GM23338 (cell line): ENCODE measurements around the gene ZNHIT1. TPM values are rescaled to one million over a fixed set of nuclear protein-coding genes. Genes with fewer than 3 reads are reported as not detected.

Experiments
- ATAC-seq: fragments of 200-7000 bp; cut with Tn5 transposase; 3 replicates; pipeline ENCODE4 v1.9.1; 2020
- DNase-seq: peaks from one replicate; pipeline ENCODE4 v3.0.0-alpha.2; 2015; ENCODE audit warnings: low spot score
- H2AFZ ChIP-seq: fragments of 200-600 bp; sonication (generic); 2 replicates; pipeline ENCODE4 v1.8.0; 2016; ENCODE audit warnings: antibody characterized with exemption, mild to moderate bottlenecking, moderate library complexity
- H3F3A ChIP-seq: fragments of 200-600 bp; sonication (generic); replicated peaks from 2 replicates; pipeline ENCODE4 v1.8.0; 2017; ENCODE audit warnings: antibody characterized with exemption, mixed run types, low read depth
- H3K27ac ChIP-seq: fragments of 200-600 bp; sonication (generic); 2 replicates; pipeline ENCODE4 v1.6.1; 2016; ENCODE audit warnings: low read depth
- H3K27me3 ChIP-seq: fragments of 200-600 bp; sonication (generic); 2 replicates; pipeline ENCODE4 v1.8.0; 2016; ENCODE audit warnings: mild to moderate bottlenecking, mixed run types, moderate library complexity; ENCODE audit not compliant: insufficient read depth
- H3K36me3 ChIP-seq: fragments of 200-600 bp; sonication (generic); 2 replicates; pipeline ENCODE4 v1.8.0; 2016; ENCODE audit warnings: mild to moderate bottlenecking; ENCODE audit not compliant: insufficient read depth
- H3K4me1 ChIP-seq: fragments of 200-600 bp; sonication (generic); 2 replicates; pipeline ENCODE4 v1.8.0; 2016; ENCODE audit warnings: mild to moderate bottlenecking, moderate library complexity; ENCODE audit not compliant: insufficient read depth
- H3K4me2 ChIP-seq: fragments of 200-600 bp; sonication (generic); 2 replicates; pipeline ENCODE4 v1.7.1; 2017; ENCODE audit warnings: mixed run types
- H3K4me3 ChIP-seq: fragments of 200-600 bp; sonication (generic); 2 replicates; pipeline ENCODE4 v1.6.1; 2016; ENCODE audit warnings: mixed run types
- H3K79me2 ChIP-seq: fragments of 200-600 bp; sonication (generic); replicated peaks from 2 replicates; pipeline ENCODE4 v1.8.0; 2017; ENCODE audit warnings: mild to moderate bottlenecking; ENCODE audit not compliant: insufficient read depth
- H3K9me2 ChIP-seq: fragments of 200-600 bp; sonication (generic); 2 replicates; pipeline ENCODE4 v1.8.0; 2017; ENCODE audit not compliant: insufficient read depth
- H4K20me1 ChIP-seq: fragments of 200-600 bp; sonication (generic); replicated peaks from 2 replicates; pipeline ENCODE4 v1.8.0; 2017; ENCODE audit warnings: mild to moderate bottlenecking; ENCODE audit not compliant: insufficient read depth
- H3K27ac Mint-ChIP-seq: 2 replicates; pipeline ENCODE4 v1.8.0; 2020; ENCODE audit warnings: inconsistent platforms, mild to moderate bottlenecking, moderate library complexity, mixed read lengths
- H3K27me3 Mint-ChIP-seq: 3 replicates; pipeline ENCODE4 v1.8.0; 2022; ENCODE audit warnings: low read depth, mild to moderate bottlenecking, moderate library complexity, mixed read lengths, inconsistent platforms; ENCODE audit not compliant: insufficient read depth, poor library complexity
- H3K36me3 Mint-ChIP-seq: 3 replicates; pipeline ENCODE4 v1.8.0; 2021; ENCODE audit warnings: low read depth, mild to moderate bottlenecking, inconsistent platforms, moderate library complexity, mixed read lengths
- H3K4me1 Mint-ChIP-seq: 3 replicates; pipeline ENCODE4 v1.8.0; 2020; ENCODE audit warnings: mild to moderate bottlenecking, inconsistent platforms, mixed read lengths
- H3K4me3 Mint-ChIP-seq: 3 replicates; pipeline ENCODE4 v1.8.0; 2021; ENCODE audit warnings: moderate library complexity, mild to moderate bottlenecking, inconsistent platforms, mixed read lengths
- H3K9me3 Mint-ChIP-seq: 3 replicates; pipeline ENCODE4 v1.8.0; 2020; ENCODE audit warnings: moderate library complexity, mild to moderate bottlenecking, inconsistent platforms, mixed read lengths
- CREB1 ChIP-seq: fragments of 250-450 bp; sonication (Bioruptor Pico); IDR thresholded peaks from 2 replicates; pipeline ENCODE4 v1.5.0; 2020; ENCODE audit warnings: low read depth, mild to moderate bottlenecking, moderate library complexity
- EZH2 ChIP-seq: fragments of 200-600 bp; sonication (generic); IDR thresholded peaks from one replicate; pipeline ENCODE4 v1.8.0; 2017; ENCODE audit warnings: antibody characterized with exemption, mild to moderate bottlenecking, low read depth; ENCODE audit not compliant: unreplicated experiment
- EZH2phosphoT487 ChIP-seq: fragments of 200-600 bp; sonication (generic); IDR thresholded peaks from one replicate; pipeline ENCODE4 v1.8.1; 2018; ENCODE audit warnings: antibody characterized with exemption; ENCODE audit not compliant: unreplicated experiment
- JUNB ChIP-seq: IDR thresholded peaks from one replicate; pipeline ENCODE4 v1.6.1; 2016; ENCODE audit warnings: antibody characterized with exemption; ENCODE audit not compliant: unreplicated experiment
- NANOG ChIP-seq: IDR thresholded peaks from 2 replicates; pipeline ENCODE4 v1.6.1; 2016; ENCODE audit warnings: antibody characterized with exemption, borderline replicate concordance
- POLR2AphosphoS5 ChIP-seq: IDR thresholded peaks from 2 replicates; pipeline ENCODE4 v1.6.1; 2016; ENCODE audit warnings: antibody characterized with exemption, low read depth
- REST ChIP-seq: IDR thresholded peaks from one replicate; pipeline ENCODE4 v1.6.1; 2018; ENCODE audit warnings: antibody characterized with exemption; ENCODE audit not compliant: unreplicated experiment
- STAT1 ChIP-seq: IDR thresholded peaks from one replicate; pipeline ENCODE4 v1.6.1; 2016; ENCODE audit warnings: antibody characterized with exemption; ENCODE audit not compliant: unreplicated experiment
- ZNF114 ChIP-seq: fragments of 250-450 bp; sonication (Bioruptor Pico); IDR thresholded peaks from 2 replicates; pipeline ENCODE4 v1.5.0; 2020; ENCODE audit warnings: mild to moderate bottlenecking, moderate library complexity
- ZNF331 ChIP-seq: fragments of 250-450 bp; sonication (Bioruptor Pico); IDR thresholded peaks from 2 replicates; pipeline ENCODE4 v1.5.0; 2020; ENCODE audit warnings: low read depth, mild to moderate bottlenecking, moderate library complexity
- ZNF462 ChIP-seq: fragments of 250-450 bp; sonication (Bioruptor Pico); IDR thresholded peaks from 2 replicates; pipeline ENCODE4 v1.5.0; 2020; ENCODE audit warnings: mild to moderate bottlenecking, moderate library complexity
- polyA plus RNA-seq: library from polyadenylated mRNA; unstranded; fragments of >200 nt; fragmentation: Nextera tagmentation; extraction: Ambion mirVana; gene quantifications from 2 replicates; pipeline ENCODE4 v1.2.1, GENCODE V29; 2016
- total RNA-seq: library from RNA; depleted of rRNA; stranded (reverse); fragments of >200 nt; shearing (Covaris generic); gene quantifications from 2 replicates; pipeline ENCODE4 v1.2.3, GENCODE V29; 2014
- TF ChIP-seq, protein P1 (sequence below), 2 experiments: fragments of 200-600 bp in 1 of 2; sonication (generic) in 1 of 2; conservative IDR thresholded peaks; 2 replicates each; pipeline versions ENCODE4 v1.5.1 to v1.6.1; 2016 to 2017; ENCODE audit warnings: antibody characterized with exemption in 2 of 2, low read depth in 2 of 2, mild to moderate bottlenecking in 2 of 2, moderate library complexity in 1 of 2
- TF ChIP-seq, protein P2 (sequence below): IDR thresholded peaks from 2 replicates; pipeline ENCODE4 v1.6.1; 2016; ENCODE audit warnings: antibody characterized with exemption

ZNHIT1 gene
- total and polyA plus RNA-seq, 2 experiments from 2014 or later: 64.6 to 113 TPM

DNA sequence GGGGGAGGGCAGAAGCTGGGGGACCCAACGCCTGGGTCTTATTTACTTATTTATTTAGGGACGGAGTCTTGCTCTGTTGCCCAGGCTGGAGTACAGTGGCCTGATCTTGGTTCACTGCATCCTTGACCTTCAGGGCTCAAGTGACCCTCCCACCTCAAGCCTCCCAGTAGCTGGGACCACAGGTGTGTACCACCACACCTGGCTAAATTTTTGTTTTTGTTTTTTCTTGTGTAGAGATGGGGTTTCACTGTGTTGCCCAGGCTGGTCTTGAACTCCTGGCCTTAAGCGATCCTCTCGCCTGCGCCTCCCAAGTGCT is 15.4 kb upstream of the ZNHIT1 start:
- H3K27me3 ChIP-seq: peaks cover 25% of the 10 kb centered on the region
- H3K9me3 Mint-ChIP-seq: no peaks in the 10 kb centered on the region
- H3K27ac ChIP-seq: no peak overlapping the region
- H3K4me1 Mint-ChIP-seq: peaks cover 18% of the 10 kb centered on the region
- no peaks in the 10 kb centered on the region for H3K79me2 ChIP-seq
- DNase-seq: no peak
- peak overlapping the region; percentile 68 for H3K4me3 ChIP-seq
- H3K4me1 ChIP-seq: peaks cover 16% of the 10 kb centered on the region
- peak overlapping the region; percentile 93 for H2AFZ ChIP-seq
- no peaks in the 10 kb centered on the region for H3K9me2 ChIP-seq
- peak overlapping the region; percentile 36; the same call in 1 of the 3 replicates for H3K4me3 Mint-ChIP-seq
- no peaks in the 10 kb centered on the region for H3K36me3 ChIP-seq
- H3K4me2 ChIP-seq: peak overlapping the region; percentile 86
- H3F3A ChIP-seq: peaks cover 5% of the 10 kb centered on the region
- no peak for ATAC-seq
- H3K36me3 Mint-ChIP-seq: peaks cover 2% of the 10 kb centered on the region; the same call in 1 of the 3 replicates
- peaks cover 20% of the 10 kb centered on the region for H3K27me3 Mint-ChIP-seq
- H4K20me1 ChIP-seq: no peaks in the 10 kb centered on the region
- TF ChIP-seq JUNB (no peak), ZNF462 (CRISPR knock-in tag) (no peak), EZH2 (no peak), ZNF114 (no peak), EZH2phosphoT487 (no peak), CREB1 (no peak), POLR2AphosphoS5 (no peak), STAT1 (no peak), ZNF331 (CRISPR knock-in tag) (no peak), REST (no peak), NANOG (no peak)
- TF ChIP-seq, protein P1, sequence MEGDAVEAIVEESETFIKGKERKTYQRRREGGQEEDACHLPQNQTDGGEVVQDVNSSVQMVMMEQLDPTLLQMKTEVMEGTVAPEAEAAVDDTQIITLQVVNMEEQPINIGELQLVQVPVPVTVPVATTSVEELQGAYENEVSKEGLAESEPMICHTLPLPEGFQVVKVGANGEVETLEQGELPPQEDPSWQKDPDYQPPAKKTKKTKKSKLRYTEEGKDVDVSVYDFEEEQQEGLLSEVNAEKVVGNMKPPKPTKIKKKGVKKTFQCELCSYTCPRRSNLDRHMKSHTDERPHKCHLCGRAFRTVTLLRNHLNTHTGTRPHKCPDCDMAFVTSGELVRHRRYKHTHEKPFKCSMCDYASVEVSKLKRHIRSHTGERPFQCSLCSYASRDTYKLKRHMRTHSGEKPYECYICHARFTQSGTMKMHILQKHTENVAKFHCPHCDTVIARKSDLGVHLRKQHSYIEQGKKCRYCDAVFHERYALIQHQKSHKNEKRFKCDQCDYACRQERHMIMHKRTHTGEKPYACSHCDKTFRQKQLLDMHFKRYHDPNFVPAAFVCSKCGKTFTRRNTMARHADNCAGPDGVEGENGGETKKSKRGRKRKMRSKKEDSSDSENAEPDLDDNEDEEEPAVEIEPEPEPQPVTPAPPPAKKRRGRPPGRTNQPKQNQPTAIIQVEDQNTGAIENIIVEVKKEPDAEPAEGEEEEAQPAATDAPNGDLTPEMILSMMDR (conservative IDR thresholded peaks at IDR 0.05; ENCODE audit: low read depth in 2 of 2): no peak
- TF ChIP-seq, protein P2, sequence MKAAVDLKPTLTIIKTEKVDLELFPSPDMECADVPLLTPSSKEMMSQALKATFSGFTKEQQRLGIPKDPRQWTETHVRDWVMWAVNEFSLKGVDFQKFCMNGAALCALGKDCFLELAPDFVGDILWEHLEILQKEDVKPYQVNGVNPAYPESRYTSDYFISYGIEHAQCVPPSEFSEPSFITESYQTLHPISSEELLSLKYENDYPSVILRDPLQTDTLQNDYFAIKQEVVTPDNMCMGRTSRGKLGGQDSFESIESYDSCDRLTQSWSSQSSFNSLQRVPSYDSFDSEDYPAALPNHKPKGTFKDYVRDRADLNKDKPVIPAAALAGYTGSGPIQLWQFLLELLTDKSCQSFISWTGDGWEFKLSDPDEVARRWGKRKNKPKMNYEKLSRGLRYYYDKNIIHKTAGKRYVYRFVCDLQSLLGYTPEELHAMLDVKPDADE: no peak
- no peak overlapping the region for H3K27ac Mint-ChIP-seq
